Measurements from ENCODE around the gene SPOP.

Gene SPOP

GRCh38 chr17:49613182-49613800 lies 64.6 kb downstream of the SPOP start:
- no peak for DNase-seq

GRCh38 chr17:49612726-49613125 lies 65.2 kb downstream of the SPOP start:
- DNase-seq, result no peak

- no peak for DNase-seq
These were observed 66.9 kb downstream of the SPOP start for GRCh38 chr17:49610883-49611584.

GRCh38 chr17:49604314-49604869 lies 73.5 kb downstream of the SPOP start:
- no peak for DNase-seq

DNA sequence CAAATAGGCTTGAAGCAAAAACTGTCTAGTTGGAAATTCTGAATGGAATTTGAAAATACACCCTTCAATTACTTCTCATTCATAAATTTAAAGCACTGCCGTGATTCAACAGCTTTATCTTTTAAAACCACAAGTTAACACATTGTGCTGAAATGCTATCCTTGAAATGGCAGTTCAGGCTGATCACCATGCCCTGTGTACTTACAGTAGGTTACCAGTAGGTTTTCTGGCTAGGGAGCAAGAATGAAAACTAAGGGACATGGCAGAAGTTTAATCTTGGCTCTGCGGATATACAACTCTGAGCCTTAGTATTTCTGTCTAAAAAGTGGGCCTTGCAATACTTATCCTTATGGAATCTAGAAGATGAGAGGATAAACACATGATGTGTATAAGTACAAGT lies 74.2 kb downstream of the SPOP start:
- no peak for DNase-seq

GRCh38 chr17:49603238-49603637 lies 74.7 kb downstream of the SPOP start:
- DNase-seq, result no peak

GRCh38 chr17:49602783-49603182 lies 75.1 kb downstream of the SPOP start:
- DNase-seq, result no peak

GRCh38 chr17:49600949-49601348 lies 76.9 kb downstream of the SPOP start:
- DNase-seq, result no peak

- no peak for DNase-seq
These were observed 79.0 kb downstream of the SPOP start for GRCh38 chr17:49598918-49599317.

GRCh38 chr17:49597928-49598655 lies 79.8 kb downstream of the SPOP start:
- no peak for DNase-seq

GRCh38 chr17:49597436-49597835 lies 80.5 kb downstream of the SPOP start:
- DNase-seq, result no peak

DNA sequence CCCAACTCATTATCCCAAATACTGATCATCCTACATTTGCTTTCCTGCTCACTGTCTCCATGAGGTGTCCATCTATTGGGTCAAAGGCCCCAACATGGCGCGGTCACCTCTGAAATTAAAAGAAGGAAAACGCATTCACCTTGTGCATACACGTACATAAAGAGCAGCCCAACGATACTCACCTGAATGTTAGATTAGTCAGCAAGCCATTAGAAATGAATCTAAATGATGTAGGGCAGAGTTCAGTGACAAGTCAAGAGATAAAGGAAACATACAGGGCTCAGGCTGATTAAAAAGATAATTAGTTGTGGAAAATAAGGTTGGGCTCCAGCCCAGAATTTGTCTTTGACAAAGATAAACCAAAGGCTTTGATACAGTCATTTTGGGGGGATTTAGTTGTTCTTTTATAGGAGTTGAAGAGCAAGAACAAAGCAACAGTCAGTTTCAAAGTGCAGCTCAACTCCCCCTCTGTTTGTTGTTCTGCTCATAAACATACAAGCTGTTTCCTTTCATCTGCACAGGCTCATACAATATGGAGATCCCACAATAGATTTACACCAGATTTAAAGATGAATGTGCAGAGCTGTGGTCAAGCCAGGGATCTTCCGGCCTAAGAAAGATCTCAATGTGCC lies 81.2 kb downstream of the SPOP start:
- no peak for DNase-seq

DNA sequence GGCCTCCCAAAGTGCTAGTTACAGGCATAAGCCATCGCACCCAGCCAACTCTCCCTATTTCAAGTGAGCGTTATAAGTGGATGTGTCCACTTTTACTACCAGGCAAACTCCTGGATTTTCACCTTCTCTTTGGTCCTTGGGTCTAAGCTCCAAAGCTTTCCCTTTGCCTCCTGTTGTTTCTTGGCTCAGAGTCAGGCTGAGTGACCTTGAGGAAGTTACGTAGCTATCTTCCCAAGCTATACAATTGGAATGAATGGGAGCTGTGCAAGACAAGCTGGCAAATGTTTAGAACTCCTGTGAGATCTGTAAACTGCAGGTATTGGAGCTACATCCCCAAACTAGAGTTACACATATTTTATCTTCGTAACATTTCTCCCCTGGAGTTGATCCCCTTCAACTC lies 81.9 kb downstream of the SPOP start:
- DNase-seq, result no peak

GRCh38 chr17:49595328-49595727 lies 82.6 kb downstream of the SPOP start:
- DNase-seq, result no peak

DNA sequence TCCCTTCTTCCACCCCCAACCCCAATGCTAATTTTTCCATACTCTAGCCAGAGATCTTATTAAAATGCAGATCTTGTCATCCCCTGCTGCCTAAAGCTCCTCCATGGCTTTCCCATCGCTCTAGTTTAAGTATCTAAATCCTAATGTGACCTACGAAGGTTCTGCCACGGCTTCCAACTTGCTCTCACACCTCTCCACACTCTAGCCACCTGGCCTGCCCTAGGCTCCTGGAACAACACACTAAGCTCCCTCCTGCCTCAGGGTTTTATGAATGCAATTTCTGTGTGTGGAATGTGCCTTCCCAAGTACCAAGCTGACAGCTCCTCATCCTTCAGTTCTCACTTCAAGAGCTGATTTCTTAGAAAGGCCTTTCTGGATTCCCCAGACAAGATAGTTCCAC lies 85.6 kb downstream of the SPOP start:
- no peak for DNase-seq

- no peak for DNase-seq
These were observed 87.0 kb downstream of the SPOP start for GRCh38 chr17:49590874-49591273.

GRCh38 chr17:49589577-49589927 lies 88.3 kb downstream of the SPOP start:
- DNase-seq, result no peak

- no peak for DNase-seq
These were observed 88.9 kb downstream of the SPOP start for GRCh38 chr17:49588726-49589576.

DNA sequence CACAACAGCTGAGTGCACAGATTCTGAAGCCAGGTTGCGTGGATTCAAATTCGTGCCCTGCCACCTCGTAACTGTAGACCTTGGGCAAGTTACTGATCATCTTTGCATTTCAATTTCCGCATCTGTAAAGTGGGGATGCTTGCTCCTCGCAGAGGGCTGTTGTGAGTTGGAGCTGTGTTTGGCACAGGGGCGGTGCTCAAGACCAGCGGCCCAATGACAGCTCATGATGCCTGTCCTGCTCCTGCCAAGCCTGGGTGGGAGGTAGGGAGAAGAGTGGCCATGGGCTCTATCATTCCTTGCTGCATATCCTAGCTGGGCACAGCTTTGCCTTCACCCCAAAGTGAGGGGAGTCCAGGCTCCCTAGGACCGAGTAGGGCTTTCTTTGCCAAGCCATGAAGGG lies 89.6 kb downstream of the SPOP start:
- DNase-seq, result no peak

GRCh38 chr17:49587366-49588073 lies 90.4 kb downstream of the SPOP start:
- no peak for DNase-seq

DNA sequence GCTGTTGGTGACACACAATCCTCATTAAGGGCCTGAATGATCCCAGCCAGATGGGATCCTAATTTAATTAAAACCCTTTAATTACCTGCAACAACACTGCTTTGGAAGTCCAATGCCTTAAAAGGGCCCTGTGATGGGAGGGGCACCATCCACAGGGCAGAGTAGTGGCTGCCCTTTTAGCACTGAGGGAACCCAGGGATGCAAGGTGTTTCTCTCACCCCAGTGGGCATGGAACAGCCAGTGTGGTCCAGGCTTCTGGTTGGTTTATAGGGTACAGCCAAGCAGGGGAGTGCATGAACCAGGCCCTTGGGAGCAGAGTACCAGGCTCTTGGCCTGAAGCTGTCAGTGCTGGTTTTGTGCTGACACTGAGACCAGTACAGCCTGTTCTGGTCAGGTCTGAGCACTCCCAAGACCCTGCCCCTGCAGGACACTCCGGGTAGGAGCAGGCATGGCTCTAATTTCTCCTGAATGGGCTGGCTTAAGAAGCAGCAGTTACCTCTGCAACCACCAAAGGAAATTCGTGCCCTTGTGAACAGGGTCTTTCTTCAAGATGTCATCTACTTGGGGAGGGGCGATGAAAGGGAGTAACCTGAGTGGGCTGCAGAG lies 92.4 kb downstream of the SPOP start:
- no peak for DNase-seq

All from GDM1 (cell line).